EL (cell line): Measurements from ENCODE around the gene KIF3A.
A peak's percentile ranks its signal among the peaks of the same experiment; 100 is the strongest.

Source experiments
- DNase-seq: peaks from one replicate; pipeline ENCODE4 v3.0.0-alpha.2; 2016

KIF3A gene

DNA sequence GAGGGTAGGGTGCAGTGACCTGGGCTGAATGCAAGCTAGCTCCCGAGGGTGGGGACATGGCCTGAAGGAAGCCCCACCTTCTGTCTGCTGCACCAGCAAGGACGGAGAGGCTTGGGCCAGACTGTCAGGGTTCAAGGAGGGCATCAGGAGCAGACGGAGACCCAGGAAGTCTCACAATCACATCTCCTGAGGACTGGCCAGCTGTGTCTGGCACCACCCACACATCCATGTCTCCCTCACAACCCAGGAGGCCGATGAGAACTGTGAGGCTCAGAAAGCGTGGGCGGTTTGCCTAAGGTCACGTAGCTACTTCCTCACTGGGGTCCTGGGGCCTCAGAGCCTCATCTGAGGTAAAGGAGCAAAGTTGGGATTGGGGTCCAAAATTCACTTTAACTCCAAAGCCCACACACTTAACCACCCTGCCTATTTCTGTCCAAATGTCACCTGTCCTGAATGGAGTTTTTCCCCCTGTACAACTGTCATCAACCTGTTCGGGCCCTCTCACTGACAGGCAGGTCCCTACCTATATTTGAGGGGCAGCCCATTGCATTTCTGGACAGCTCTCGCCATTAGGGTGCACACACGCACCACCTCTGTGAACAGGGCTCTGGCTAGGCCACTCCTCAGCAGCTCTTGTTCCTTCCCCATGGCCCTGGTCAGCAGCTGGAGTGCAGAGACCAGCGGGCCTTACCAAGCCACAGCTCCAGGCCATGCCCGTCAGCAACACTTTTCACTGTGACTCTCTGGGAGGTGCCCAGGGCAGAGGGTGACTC, 75.9 kb downstream of the KIF3A start:
- DNase-seq: no peak

DNA sequence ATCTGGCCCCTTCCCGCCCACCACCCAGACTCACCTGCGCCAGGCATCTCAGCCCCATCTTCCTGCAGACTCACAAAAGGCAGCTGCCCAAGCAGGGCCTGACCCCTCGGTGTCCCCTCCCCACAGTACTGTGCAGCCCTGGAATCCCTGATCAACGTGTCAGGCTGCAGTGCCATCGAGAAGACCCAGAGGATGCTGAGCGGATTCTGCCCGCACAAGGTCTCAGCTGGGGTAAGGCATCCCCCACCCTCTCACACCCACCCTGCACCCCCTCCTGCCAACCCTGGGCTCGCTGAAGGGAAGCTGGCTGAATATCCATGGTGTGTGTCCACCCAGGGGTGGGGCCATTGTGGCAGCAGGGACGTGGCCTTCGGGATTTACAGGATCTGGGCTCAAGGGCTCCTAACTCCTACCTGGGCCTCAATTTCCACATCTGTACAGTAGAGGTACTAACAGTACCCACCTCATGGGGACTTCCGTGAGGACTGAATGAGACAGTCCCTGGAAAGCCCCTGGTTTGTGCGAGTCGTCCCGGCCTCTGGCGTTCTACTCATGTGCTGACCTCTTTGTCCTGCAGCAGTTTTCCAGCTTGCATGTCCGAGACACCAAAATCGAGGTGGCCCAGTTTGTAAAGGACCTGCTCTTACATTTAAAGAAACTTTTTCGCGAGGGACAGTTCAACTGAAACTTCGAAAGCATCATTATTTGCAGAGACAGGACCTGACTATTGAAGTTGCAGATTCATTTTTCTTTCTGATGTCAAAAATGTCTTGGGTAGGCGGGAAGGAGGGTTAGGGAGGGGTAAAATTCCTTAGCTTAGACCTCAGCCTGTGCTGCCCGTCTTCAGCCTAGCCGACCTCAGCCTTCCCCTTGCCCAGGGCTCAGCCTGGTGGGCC, 77.5 kb downstream of the KIF3A start:
- DNase-seq: no peak

DNA sequence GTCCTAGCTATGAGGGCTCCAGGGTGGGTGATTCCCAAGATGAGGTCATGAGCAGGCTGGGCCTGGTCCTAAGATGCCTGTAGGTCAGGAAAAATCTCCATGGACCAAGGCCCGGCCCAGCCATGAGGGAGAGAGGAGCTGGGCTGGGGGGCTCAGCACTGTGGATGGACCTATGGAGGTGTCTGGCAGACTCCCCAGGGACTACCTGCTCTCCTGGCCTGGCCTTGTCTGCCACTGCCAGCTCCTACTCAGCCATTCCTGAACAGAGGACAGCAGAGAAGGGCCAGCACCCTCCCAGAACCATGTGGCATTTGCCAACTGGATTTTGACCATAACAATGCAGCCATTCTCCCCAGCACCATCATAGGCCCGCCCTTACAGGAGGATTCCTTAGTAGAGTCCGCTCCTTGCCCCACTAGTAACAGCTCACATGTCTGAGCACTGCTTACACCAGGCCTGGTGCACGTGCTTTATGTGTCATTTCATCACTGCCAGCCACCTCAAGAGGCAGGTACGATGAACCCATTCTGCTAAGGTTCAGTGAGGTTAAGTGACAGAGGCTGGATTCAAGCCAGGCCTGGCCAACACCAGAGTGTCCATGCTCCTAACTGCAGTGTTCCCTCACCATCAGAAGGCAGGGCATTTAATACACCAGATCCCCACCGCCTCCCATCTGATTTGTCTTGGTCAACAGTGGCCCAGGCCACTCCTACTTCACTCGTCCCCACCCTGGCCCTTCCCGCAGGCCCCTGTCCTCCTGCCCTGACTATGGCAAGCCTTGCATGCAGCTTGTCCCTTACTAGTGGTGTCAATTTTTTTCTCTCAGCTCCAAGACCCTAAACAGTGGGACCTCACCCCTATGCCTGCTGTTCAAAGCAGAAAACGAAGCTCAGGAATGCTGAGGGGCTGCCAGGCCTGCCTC, 78.7 kb downstream of the KIF3A start:
- DNase-seq: no peak

DNA sequence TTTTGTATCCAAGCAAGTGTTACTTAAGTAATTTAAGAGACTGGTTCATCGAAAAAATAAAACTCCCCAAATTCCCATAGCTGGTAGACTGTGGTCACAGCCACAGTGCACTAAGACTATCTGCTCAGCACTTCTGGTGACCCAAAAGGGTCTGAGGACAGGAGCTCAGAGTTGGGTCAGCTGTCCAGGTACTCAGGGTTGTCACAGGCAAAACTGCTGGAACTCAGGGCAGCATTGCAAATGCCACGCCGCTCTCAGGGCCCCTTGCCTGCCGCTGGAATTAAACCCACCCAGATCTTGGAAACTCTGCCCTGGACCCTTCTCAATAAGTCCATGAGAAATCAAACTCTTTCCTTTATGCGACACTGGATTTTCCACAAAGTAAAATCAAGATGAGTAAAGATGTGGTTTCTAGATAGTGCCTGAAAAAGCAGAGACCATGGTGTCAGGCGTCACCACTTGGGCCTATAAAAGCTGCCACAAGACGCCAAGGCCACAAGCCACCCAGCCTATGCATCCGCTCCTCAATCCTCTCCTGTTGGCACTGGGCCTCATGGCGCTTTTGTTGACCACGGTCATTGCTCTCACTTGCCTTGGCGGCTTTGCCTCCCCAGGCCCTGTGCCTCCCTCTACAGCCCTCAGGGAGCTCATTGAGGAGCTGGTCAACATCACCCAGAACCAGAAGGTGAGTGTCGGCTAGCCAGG, 79.5 kb downstream of the KIF3A start, which contains the start of gene IL13:
Gene IL13 (plus strand): TSS at position 498 of the 705 bp plus-strand sequence. CDS start 14 bp downstream, at position 512.
- no peak for DNase-seq

DNA sequence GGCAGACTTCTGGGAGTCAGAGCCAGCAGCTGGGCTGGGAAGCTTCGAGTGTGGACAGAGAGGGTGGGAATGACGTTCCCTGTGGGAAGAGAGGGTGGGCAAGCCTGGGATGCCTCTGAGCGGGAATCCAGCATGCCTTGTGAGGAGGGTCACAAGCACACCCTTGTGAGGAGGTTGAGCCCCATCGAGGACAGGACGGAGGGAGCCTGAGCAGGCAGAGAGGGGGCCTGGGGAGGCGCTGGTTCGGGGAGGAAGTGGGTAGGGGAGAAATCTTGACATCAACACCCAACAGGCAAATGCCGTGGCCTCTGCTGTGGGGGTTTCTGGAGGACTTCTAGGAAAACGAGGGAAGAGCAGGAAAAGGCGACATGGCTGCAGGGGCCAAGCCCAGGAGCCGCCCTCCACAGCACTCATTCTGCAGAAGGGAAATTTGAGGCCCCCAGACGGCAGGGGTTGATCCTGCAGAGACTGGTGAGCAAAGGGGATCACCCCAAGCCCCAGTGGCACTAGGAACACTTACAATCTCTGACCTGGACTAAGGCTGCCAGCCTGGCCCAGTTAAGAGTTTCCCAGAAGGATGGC, 80.5 kb downstream of the KIF3A start:
- no peak for DNase-seq

DNA sequence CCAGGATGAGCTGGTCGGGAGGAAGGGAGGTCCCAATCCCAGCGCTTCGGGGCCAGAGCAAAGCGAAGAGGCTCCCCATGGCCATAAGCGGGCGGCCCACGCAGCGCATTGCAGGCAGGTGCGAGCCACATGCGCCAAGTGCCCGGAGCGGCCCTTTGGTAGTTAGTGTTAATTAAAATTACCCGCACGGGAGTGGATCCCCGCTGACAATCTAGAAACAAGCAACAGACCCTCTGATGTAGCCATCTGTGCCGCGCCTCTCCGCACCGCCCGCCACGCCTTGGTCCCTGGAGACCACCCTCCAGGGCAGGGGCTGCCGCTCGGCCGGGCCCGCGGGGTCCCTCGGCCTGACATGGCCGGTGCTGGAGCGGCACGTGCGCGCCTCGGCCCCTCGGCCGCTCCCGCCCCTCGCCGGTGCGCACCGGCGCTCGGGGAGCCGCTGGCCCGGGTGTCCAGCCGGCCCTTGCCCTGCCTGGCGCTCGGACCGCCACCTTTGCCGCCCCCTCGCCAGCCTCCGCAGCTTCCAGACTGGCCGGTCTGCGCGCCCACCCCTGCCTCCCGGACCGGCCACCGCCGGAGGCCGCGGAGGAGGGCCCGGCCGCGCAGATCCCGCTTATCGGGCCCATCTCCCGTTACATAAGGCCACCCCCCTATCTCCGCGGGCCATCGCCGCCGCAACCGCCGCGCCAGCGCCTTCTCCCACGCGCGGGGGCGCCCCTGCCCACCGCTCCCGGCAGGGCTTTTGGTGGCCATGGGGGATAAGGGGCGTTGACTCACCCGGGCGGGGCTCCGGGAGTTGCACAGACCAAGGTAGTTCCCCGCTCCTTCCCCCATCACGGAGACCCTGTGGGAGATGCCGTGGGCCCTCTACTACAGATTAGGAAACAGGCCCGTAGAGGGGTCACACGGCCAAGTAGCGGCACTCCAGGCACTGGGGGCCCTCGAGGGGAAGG, 81.2 kb downstream of the KIF3A start:
- peak; percentile 47 for DNase-seq

DNA sequence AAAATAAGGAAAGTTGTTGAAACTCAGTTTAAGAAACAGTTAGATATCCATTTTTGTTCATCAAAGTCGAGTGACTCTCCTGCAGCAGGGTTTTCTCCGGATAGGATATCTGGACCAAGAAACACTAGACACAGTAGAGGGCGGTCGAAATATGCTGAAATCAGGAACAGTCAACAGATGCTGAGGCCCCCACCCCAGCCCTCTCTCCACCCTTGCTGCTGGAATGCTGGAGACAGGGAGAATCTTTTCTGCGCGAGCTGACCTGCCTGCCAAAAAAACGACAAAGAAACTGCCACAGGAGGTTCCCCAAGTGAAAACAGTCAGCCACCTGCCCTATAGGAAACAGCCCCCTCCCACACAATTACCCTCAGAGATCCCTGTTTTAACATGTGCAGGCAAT, 83.6 kb downstream of the KIF3A start:
- no peak for DNase-seq

DNA sequence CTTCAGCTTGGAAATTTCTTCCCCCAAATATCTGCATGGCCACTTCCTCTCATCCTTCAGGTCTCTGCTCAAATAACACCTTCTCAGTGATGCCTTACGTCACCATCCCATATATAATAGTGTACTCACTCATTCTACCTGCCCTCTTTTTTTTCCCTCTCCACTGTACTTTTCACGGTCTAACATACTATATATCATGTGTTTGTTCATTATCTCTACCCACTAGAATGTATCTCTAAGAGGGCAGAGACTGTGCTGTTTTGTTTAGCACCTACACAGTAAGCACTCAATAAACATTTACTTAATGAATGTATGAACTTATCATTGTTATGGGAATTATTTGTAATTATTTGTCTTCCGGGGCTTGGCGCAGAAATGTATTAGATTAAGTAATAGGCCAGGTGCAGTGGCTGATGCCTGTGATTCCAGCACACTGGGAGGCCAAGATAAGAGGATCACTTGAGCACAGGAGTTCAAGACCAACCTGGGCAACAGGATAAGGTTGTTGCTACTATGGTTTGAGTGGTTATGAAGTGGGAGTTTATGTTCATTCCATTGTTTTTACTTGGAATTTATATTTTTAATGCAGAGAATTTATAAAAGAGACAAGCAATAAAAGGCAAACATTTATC, 85.4 kb downstream of the KIF3A start:
- no peak for DNase-seq

DNA sequence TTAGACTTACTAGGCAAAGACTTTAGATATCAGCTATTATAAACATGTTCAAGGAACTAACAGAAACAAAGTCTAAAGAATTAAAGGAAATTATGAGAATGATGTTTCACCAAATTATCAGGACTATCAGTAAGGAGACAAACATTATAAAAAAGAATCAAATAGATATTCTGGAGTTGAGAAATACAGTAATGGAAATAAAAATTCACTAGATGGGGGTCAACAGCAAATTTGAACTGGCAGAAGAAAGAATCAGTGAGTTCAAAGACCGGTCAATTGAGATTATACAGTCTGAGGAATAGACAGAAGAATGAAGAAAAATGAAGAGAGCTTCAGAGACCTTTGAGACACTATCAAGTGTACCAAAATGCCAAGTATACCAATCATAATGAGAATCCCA, 89.0 kb downstream of the KIF3A start:
- no peak for DNase-seq

DNA sequence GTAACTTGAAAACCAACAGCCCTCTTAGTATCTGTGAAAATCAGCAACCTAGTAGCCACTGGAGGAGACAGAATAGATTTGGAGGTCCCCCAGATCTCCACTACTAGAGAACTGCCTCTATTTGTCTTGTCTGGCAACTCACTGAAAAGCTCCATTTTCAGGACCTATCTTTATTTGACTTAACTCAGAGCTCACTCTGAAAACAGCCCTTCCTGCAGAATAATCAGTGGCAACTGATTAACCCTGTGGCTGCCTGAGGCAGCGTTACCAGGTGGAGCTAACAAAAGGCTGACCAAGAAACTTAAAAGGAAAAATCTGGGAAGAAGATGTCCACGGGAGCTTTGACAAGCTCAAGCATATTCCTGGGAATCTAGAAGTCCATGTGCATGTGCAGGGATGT, 89.9 kb downstream of the KIF3A start:
- DNase-seq: no peak

DNA sequence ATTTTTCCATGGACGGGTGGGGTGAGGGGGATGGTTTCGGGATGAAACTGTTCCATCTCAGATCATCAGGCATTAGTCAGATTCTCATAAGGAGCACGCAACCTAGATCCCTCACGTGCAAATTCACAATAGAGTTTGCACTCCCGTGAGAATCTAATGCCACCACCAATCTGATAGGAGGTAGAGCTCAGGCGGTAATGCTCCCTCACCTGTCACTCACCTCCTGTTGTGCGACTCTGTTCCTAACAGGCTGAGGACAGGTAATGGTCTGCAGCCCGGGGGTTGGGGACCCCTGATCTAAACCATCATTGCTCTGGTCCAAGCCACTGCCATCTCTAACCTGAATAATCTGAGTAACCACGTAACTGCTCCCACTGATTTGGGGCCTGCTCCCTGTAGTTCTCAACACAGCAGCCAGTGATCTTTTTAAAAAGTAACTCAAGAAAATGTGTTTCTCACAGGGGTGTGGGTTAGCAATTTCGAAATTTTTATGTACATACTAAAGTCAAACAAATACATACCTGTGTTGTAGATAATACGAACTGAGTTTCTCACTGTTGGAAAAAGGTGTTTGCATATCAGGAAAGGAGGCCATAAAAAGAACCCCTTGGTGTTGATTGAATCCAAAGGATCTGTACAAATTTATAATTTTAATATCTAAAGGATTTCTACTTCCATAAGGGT, 90.6 kb downstream of the KIF3A start:
- DNase-seq: no peak

DNA sequence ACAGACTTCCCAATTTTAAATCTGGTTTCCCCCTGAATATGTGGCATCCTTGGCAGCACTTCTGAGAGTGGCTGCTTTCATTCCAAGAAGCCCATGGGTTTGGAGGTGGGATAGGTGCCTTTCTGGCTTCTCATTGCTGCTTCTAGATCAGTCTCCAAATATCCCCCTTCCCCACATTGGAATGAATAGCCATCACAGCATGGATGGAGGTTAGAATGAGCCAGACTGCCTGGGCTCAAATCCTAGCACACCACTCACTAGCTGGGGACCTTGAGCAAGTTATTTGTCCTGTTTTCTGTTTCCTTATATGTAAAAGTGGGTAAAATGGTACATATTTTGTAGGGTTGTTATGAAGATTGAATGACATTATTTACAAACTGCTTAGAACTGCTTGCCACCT, 93.2 kb downstream of the KIF3A start:
- DNase-seq: no peak
